ENCODE measurements around the gene IL15. TPM values are rescaled to one million over a fixed set of nuclear protein-coding genes. Genes with fewer than 3 reads are reported as not detected.
A peak's percentile ranks its signal among the peaks of the same experiment; 100 is the strongest.

Gene IL15
- total and polyA plus RNA-seq, 2 of the 4 experiments (the other 2 are of a cell fraction) = 5.0 to 5.2 TPM

GRCh38 chr4:141757287-141757686 lies 120.9 kb downstream of the IL15 start:
- dilution Hi-C loops (cut with HindIII; ENCODE audit: low sequenced_read_pairs, unreplicated experiment) = no loop called here
- no peaks in the 10 kb centered on the region for H3K9me1 ChIP-seq (ENCODE audit: insufficient read depth, low read length)
- no peak overlapping the region for H3K4me2 ChIP-seq (ENCODE audit: low read depth, low read length)
- no peaks in the 10 kb centered on the region for H4K20me1 ChIP-seq (ENCODE audit: insufficient read depth, low read length)
- H2AK5ac ChIP-seq (ENCODE audit: low read depth, low read length) = no peak overlapping the region
- no peaks in the 10 kb centered on the region for H3K36me3 ChIP-seq (ENCODE audit: control insufficient read depth, insufficient read depth, low read length)
- intact Hi-C loops (cut with micrococcal nuclease) = no loop called here
- no peak overlapping the region for H3K14ac ChIP-seq (replicated peaks; ENCODE audit: low read depth, low read length)
- ChIA-PET POLR2A (ENCODE audit: unreplicated experiment) (no interaction called here), CTCF (interaction anchor here (0.6 kb wide), 1 partner anchor 421 kb away, joined by 3 read pairs; no protein-coding TSS in a partner anchor)
- H3K18ac ChIP-seq (ENCODE audit: low read depth, low read length) = no peak overlapping the region
- H3K4me3 ChIP-seq (ENCODE audit: insufficient read depth, low read depth, low read length) = no peak overlapping the region
- H4K8ac ChIP-seq (ENCODE audit: low read depth in 2 of 2, low read length in 2 of 2) = no peak overlapping the region
- H3K79me1 ChIP-seq (ENCODE audit: low read depth in 1 of 2, low read length in 2 of 2) = no peaks in the 10 kb centered on the region
- no peak overlapping the region for H2AFZ ChIP-seq (replicated peaks; ENCODE audit: low read length, poor library complexity)
- in situ Hi-C loops (cut with MboI; ENCODE audit: low sequenced_read_pairs) = no loop called here
- H4K5ac ChIP-seq (ENCODE audit: low read depth, low read length) = no peak overlapping the region
- no peak overlapping the region for H2AK9ac ChIP-seq (replicated peaks; ENCODE audit: low read depth, low read length, poor library complexity)
- no peak overlapping the region for H3K23ac ChIP-seq (ENCODE audit: low read depth, low read length)
- H3K27me3 ChIP-seq (ENCODE audit: control insufficient read depth, insufficient read depth, low read length) = no peaks in the 10 kb centered on the region
- H2BK20ac ChIP-seq (ENCODE audit: low read depth, low read length) = no peak overlapping the region
- H3K27ac ChIP-seq (ENCODE audit: insufficient read depth, low read length) = no peak overlapping the region
- WGBS, 2 experiments (ENCODE audit: extremely low coverage in 2 of 2, insufficient read length in 1 of 2) = no CpG with 5 or more reads among the region's 2 CpGs
- no peaks in the 10 kb centered on the region for H3K4me1 ChIP-seq (ENCODE audit: control insufficient read depth, insufficient read depth, low read length)
- no peak overlapping the region for H4K91ac ChIP-seq (ENCODE audit: insufficient read depth, low read depth, low read length)
- H3K9ac ChIP-seq (ENCODE audit: low read depth, low read length) = no peak overlapping the region
- no peak overlapping the region for H3K4ac ChIP-seq (ENCODE audit: low read depth, low read length)
- no peak overlapping the region for H2BK15ac ChIP-seq (ENCODE audit: low read depth, low read length)
- DNase-seq = no peak
- H2BK120ac ChIP-seq (ENCODE audit: low read depth, low read length) = no peak overlapping the region
- no peak for ATAC-seq (ENCODE audit: low read depth)
- no peak for TF ChIP-seq NFE2L2 (IDR thresholded peaks at IDR 0.05; ENCODE audit: low read depth, low read length)
- peak; percentile 50; the same call in 1 of the 2 replicates for TF ChIP-seq CEBPB (IDR thresholded peaks at IDR 0.05; ENCODE audit: low read depth, low read length)
- H3K56ac ChIP-seq (ENCODE audit: extremely low read depth, insufficient read depth, low read length) = no peak overlapping the region
- no peaks in the 10 kb centered on the region for H3K9me3 ChIP-seq (ENCODE audit: control insufficient read depth, insufficient read depth, low read length)
- no peak overlapping the region for H2BK5ac ChIP-seq (ENCODE audit: low read depth, low read length, poor library complexity, severe bottlenecking)
- BruUV-seq (replicated peaks) = no TSS peak

All from IMR-90 (cell line).